ENCODE measurements around the gene TAF11L6.
"Not testable (repeated sequence)": the region's sequence is repeated elsewhere in the genome, so short reads cannot be mapped to it uniquely, and the experiment has no call there.

DNA sequence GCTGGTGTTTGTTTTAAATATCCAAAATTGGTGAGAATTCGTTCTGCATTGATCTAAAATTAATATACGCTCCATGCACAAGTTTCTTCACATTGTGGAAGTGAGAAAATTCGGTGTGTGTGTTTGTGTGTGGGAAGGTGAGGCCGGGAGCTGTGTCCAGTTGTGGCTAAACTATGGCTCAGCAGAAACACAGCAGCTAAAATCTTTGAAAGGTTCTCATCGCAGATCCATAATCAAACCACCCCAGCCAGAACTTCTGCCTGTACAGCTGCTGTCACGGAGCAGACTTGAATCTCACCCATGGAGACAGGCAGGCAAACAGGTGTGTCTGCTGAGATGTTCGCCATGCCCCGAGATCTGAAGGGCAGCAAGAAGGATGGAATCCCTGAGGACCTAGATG is 30.5 kb upstream of the TAF11L6 start, which contains the start of gene TAF11L2:
- not testable (repeated sequence) for TF ChIP-seq CTCF (conservative IDR thresholded peaks at IDR 0.05 in 1 of 2, IDR thresholded peaks at IDR 0.05 in 1 of 2; ENCODE audit: extremely low read depth in 1 of 2, insufficient read depth in 1 of 2, low read depth in 1 of 2, low read length in 2 of 2); EZH2 (IDR thresholded peaks at IDR 0.05; ENCODE audit: borderline replicate concordance, low read length)

All from mammary epithelial cell (primary cell).